Endothelial cell (in vitro differentiated cells): Measurements from ENCODE around the gene UBP1. TPM values are rescaled to one million over a fixed set of nuclear protein-coding genes. Genes with fewer than 3 reads are reported as not detected.

ENCODE experiments used
- DNase-seq: peaks from one replicate; pipeline ENCODE4 v3.0.0; 2021; ENCODE audit warnings: low spot score
- H3K27ac Mint-ChIP-seq: one replicate; pipeline ENCODE4 v1.8.0; 2021; ENCODE audit warnings: mixed read lengths, inconsistent platforms; ENCODE audit not compliant: unreplicated experiment
- H3K27me3 Mint-ChIP-seq: one replicate; pipeline ENCODE4 v1.8.0; 2021; ENCODE audit warnings: mild to moderate bottlenecking, moderate library complexity, mixed read lengths, inconsistent platforms; ENCODE audit not compliant: unreplicated experiment
- H3K36me3 Mint-ChIP-seq: one replicate; pipeline ENCODE4 v1.8.0; 2021; ENCODE audit warnings: mild to moderate bottlenecking, low read depth, mixed read lengths, inconsistent platforms; ENCODE audit not compliant: unreplicated experiment
- H3K4me1 Mint-ChIP-seq: one replicate; pipeline ENCODE4 v1.8.0; 2021; ENCODE audit warnings: mild to moderate bottlenecking, mixed read lengths, inconsistent platforms; ENCODE audit not compliant: unreplicated experiment
- H3K4me3 Mint-ChIP-seq: one replicate; pipeline ENCODE4 v1.8.0; 2021; ENCODE audit warnings: mild to moderate bottlenecking, mixed read lengths, inconsistent platforms; ENCODE audit not compliant: unreplicated experiment
- H3K9me3 Mint-ChIP-seq: one replicate; pipeline ENCODE4 v1.8.0; 2021; ENCODE audit warnings: mixed read lengths, inconsistent platforms; ENCODE audit not compliant: unreplicated experiment
- CTCF ChIP-seq: fragments of 200-600 bp; sonication (generic); IDR thresholded peaks from one replicate; pipeline ENCODE4 v1.5.0; 2021; ENCODE audit warnings: antibody characterized with exemption; ENCODE audit not compliant: unreplicated experiment
- total RNA-seq: library from RNA; stranded (reverse); fragmentation: NEBNext Ultra II Directional; extraction: Animal tissue kit (Norgen Biotek cat#: 25700); gene quantifications from one replicate; pipeline ENCODE4 v1.2.1, GENCODE V29; 2021; ENCODE audit not compliant: unreplicated experiment

The UBP1 gene
- total RNA-seq, 1 donor from 2014 or later = 83.3 TPM

- TF ChIP-seq CTCF = no peak
- Mint-ChIP-seq H3K4me1 (no peaks in the 10 kb centered on the region), H3K4me3 (no peak overlapping the region), H3K36me3 (peaks cover 59% of the 10 kb centered on the region), H3K27me3 (peaks cover 1% of the 10 kb centered on the region), H3K27ac (no peak overlapping the region), H3K9me3 (no peaks in the 10 kb centered on the region)
- no peak for DNase-seq
Observed at GRCh38 chr3:33394403-33395054, 45.7 kb downstream of the UBP1 start.

GRCh38 chr3:33392703-33393125 is 47.5 kb downstream of the UBP1 start:
- no peak for DNase-seq
- H3K27ac Mint-ChIP-seq = no peak overlapping the region
- peaks cover 2% of the 10 kb centered on the region for H3K27me3 Mint-ChIP-seq
- TF ChIP-seq CTCF = no peak
- no peak overlapping the region for H3K4me3 Mint-ChIP-seq
- peaks cover 52% of the 10 kb centered on the region for H3K36me3 Mint-ChIP-seq
- H3K9me3 Mint-ChIP-seq = no peaks in the 10 kb centered on the region
- no peaks in the 10 kb centered on the region for H3K4me1 Mint-ChIP-seq

GRCh38 chr3:33392144-33392543 is 48.1 kb downstream of the UBP1 start:
- DNase-seq = no peak
- Mint-ChIP-seq H3K27me3 (peaks cover 2% of the 10 kb centered on the region), H3K36me3 (peaks cover 46% of the 10 kb centered on the region), H3K4me3 (no peak overlapping the region), H3K27ac (peak overlapping the region; percentile 28), H3K4me1 (no peaks in the 10 kb centered on the region), H3K9me3 (no peaks in the 10 kb centered on the region)
- no peak for TF ChIP-seq CTCF

- peaks cover 2% of the 10 kb centered on the region for H3K27me3 Mint-ChIP-seq
- no peak for DNase-seq
- no peaks in the 10 kb centered on the region for H3K9me3 Mint-ChIP-seq
- no peaks in the 10 kb centered on the region for H3K4me1 Mint-ChIP-seq
- H3K27ac Mint-ChIP-seq = no peak overlapping the region
- peaks cover 39% of the 10 kb centered on the region for H3K36me3 Mint-ChIP-seq
- H3K4me3 Mint-ChIP-seq = no peak overlapping the region
- no peak for TF ChIP-seq CTCF
Observed at GRCh38 chr3:33391255-33391995, 48.8 kb downstream of the UBP1 start.

GRCh38 chr3:33389908-33390307 is 50.3 kb downstream of the UBP1 start:
- no peak for DNase-seq
- Mint-ChIP-seq H3K27ac (peak overlapping the region; percentile 16), H3K9me3 (no peaks in the 10 kb centered on the region), H3K4me1 (no peaks in the 10 kb centered on the region), H3K36me3 (peaks cover 38% of the 10 kb centered on the region), H3K4me3 (peak overlapping the region; percentile 28), H3K27me3 (peaks cover 2% of the 10 kb centered on the region)
- no peak for TF ChIP-seq CTCF
